GDM1 (cell line): ENCODE measurements around the gene TRAFD1.

ENCODE experiments used
- DNase-seq: peaks from one replicate; lab custom pipeline; 2025; lab: John Stamatoyannopoulos, UW

TRAFD1 gene

DNA sequence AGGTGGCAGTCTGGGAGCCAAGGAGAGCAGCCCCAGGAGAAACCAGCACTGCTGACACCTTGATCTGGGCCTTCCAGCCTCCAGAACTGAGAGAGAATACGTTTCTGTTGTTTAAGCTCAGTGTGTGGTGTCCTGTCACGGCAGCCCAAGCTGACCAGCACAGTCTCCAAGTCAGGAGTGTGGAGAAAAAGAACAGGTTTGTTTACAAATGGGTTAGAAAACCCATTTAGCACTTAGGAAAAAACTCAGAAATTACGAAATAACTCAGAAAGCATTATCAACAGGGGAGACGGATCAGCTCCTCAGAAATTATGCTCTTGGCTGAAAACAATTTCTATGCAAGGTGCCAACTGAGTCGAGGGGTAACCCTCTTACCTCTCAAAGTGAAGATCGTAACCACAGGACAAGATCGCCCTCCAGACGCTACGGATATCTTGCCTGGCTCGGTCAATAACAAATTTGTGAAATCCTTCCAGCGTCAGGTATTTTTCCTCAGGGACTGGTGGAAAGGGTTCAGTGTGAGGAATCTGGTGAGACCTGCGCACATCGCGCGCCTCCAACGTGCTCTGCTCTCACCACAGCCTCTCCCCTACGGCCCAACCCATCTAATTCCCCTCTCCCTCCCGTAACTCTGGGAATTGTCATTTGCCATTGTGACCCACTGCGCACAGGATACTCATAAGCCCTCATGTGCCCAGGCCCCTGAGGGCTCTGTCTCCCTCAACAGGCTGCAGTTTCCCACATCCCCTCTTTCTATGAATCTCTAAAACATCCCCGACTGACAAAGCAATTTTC is 50.2 kb downstream of the TRAFD1 start:
- DNase-seq = no peak

DNA sequence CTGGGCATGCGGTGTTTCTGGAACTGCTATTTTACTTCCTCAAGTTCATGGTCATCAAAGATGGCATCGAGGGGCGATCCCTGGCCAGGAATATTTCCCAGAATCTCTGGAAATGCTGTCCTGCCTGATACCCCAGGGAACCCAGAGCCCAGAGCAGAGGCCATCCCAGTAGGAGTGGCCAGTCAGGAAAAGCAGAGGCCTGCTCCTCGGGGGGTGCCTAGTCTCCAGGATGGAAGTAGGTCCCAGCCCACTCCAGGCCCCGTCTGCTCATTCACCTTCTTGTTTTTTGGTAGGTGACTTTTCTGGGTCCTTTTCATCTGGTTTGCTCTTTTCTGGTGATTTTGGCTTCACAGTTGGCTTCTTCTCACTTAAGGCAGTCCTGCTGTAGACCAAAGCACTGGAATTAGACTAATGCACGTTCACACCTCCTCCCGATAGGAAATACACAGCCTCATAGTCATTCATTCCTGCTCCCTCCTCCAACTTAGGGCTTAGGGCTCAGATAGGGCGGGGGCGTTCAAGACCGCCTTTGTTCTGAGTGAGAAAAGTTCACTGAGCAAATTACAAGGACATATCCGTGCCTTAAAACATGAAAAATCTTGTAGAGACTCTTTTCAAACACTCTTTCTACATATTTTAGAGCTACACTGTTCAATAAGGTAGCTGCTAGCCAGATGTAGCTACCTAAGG is 51.1 kb downstream of the TRAFD1 start:
- no peak for DNase-seq

DNA sequence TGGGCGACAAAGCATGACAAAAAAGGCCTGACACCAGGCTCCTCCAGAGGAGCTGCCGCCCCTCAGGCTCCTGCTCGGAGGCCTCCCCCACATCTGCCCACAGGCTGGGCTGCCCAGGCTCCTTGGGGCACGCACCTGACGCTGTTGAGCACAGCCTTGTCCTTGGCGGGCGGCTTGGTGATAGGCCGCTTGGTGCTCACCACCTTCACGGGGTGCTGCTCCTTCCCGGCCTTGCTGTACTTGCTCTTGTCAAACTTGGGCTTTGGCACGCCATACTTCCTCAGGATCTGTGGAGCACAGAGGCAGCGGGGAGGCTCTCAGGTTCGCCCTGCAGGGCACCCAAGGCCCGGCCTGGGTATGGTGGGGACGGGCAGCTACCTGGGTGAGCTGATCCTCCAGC is 53.4 kb downstream of the TRAFD1 start:
- no peak for DNase-seq

DNA sequence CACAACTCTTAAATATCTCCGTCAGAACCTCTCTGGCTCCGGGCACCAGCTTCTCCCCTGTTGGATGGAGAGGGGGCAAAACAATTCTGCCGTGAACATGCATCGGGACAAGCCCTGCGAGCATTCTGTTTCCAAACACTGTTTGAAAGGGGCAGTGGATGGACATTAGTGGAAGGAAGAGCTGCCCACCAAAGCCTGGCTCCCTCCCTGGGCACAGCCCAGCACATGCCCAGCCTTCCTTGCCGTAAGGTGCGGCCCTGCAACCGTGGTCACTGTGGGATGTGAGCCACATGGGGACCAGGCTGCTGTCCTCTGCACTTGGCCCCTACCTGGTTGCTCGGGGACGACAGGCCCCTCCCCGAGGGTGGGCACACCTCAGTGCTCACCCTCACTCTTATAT is 54.0 kb downstream of the TRAFD1 start:
- no peak for DNase-seq

DNA sequence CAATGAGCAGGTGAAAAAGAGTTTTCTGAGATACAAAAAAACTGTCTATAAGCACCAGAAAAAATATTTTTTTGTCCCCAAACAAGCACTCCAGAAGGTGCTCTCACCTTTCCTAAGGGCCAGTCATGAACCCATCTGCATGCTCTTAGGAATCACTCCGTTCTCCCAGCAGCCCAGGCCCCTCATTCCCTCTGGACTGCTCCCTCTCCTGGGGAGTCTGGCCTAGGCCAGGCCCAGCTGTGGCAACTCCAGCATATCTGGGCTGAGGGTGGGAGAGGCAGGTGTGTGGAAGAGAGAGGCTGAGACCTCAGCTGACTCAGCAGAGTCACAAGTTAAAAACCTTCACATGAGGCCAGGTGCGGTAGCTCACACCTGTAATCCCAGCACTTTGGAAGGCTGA is 54.6 kb downstream of the TRAFD1 start:
- DNase-seq = no peak

DNA sequence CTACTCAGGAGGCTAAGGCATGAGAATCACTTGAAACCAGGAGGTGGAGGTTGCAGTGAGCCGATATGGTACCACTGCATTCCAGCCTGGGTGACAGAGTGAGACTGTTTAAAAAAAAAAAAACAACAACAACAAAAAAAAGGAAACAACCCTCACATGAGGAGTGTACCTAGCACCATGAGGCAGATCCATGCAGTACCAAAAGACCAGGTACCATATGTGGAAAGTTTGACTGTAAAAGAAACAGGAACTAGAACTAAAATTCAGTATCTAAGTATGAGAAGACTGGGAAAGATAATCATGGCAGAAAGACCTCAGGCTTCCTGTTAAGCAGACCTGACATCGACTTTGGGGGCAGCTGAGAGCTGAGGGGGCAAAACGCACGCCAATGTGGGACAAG is 55.1 kb downstream of the TRAFD1 start:
- DNase-seq = no peak

DNA sequence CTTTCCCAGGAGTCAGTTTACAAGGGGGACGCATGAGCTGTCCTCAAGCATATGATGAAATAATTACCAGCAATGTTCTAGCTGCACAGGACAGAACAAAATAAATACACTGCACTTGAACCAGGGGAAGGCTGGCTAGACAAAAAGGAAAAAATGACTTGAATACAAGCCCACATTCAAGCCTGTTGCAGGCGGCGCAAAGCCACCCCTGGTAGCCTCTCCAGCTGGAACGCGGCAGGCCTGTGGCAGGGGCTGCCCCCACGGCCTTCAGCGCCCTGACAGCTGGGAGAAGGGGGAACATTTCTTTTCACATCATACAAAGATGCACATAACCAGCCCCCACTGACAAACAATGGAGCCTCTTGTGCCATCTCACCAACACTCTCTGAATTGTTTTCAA is 57.1 kb downstream of the TRAFD1 start:
- DNase-seq = no peak

DNA sequence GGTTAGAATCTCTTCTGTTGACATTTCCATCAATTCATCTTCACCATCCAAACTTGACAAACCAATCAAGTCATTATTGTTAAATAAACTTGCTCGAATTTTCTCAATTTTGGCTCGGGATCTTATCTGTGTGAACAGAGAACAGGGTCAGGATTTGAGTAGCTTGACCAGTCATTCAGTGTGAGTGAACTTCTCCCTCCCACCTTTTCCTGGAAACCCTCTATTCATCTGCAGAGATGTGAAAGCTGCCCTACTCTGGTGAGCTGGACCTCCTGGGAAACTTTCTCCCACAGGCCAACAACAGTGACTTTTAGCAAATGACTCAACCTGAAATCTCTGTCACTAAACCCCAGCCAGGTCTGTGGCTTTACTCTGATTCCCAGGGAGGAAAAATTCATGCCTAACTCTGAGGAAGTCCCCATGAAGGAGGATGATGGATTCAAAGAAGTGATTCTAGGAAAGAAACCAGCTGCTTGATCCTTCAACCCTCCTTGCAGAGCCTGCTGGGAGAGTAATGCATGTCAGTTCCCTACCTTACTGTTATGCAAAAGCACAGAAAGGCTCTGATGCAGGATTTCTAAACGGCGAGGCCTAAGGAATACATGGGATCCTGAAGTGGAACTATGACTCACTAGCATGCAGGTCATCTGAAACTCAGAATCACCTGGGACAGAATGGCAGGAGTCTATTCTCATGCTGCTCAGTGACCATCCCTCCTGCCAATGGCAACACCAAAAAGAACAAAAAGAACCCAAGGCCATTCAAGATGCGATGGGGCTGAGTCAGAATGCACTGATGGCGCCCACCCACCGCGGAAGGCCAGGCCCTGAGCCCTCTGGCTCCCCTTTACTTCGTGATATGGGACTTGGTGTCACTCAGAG is 58.0 kb downstream of the TRAFD1 start:
- no peak for DNase-seq

DNA sequence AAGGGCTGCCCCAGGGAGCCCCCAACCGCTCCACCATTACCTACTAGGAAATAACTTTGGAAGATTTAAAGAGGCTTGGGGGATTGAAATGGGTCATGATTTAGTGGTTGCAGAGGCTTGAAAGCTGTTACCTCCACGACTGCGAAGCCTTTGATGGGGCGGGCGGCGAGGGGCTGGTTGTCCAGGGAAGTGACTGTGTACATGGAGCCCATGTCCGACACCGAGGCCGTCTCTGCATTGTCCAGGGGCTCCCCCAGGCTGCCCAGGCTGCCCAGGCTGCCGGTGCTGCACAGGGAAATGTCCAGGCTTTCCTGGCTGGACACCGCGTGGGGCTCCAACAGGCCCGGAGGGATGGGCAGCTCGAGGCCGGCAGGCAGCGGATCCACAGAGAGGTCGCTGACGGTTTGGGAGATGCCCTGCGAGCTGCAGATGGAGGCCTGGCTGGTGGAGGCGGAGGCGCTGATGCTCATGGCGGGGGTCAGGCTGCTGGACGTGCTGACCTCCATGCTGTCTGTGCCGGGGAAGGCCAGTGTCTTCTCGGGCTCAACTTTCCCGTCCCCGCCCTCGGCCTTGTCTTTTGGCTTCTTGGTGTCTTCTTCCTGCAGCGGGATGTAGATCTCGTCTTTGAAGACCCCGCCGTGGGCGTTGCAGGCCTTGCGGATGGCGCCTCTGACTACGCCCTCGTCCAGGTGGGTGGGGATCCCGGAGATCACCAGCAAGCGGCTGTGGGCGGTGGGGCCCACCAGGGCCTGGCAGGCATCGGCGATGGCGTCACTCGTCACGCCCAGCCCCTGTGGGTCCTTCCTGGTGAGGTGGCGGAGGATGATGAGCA is 58.9 kb downstream of the TRAFD1 start:
- no peak for DNase-seq

DNA sequence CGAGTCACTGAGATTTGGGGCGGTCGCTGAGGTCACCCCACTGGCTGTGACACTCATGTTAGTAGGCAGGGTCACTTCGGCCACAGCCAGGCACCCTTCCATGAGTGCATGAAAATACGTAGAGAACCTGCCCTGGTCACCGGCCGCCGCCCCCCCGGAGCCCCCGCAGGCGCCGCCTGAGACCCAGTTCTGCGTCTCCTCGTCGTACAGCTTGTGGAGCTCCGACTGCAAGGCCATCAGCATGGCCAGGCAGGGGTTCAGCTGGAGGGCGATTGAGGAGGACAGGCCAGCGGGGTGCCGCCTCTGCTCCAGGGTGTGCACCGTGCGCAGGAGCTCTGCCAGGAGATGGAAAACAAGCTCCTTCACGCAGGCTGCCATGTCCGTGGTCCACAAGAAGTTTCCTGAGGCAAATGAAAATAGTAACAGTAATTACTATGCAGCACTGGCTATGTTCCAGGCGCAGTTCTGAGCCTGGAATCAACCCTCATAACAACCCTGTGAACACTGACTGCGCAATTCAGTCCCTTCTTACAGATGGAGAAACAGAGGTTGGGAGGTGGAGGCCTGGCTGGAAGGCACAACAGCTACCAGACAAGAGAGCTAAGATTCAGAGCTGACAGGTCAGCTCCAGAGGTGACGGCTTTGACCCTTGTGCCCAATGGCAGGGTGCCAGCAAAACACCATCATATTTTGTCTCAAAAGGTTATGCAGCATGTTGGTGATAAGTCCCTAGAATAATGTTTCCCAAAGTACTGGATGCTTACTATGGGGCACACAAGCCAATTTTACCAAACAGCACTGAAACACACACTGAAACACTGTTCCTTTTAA is 59.9 kb downstream of the TRAFD1 start:
- DNase-seq = no peak

DNA sequence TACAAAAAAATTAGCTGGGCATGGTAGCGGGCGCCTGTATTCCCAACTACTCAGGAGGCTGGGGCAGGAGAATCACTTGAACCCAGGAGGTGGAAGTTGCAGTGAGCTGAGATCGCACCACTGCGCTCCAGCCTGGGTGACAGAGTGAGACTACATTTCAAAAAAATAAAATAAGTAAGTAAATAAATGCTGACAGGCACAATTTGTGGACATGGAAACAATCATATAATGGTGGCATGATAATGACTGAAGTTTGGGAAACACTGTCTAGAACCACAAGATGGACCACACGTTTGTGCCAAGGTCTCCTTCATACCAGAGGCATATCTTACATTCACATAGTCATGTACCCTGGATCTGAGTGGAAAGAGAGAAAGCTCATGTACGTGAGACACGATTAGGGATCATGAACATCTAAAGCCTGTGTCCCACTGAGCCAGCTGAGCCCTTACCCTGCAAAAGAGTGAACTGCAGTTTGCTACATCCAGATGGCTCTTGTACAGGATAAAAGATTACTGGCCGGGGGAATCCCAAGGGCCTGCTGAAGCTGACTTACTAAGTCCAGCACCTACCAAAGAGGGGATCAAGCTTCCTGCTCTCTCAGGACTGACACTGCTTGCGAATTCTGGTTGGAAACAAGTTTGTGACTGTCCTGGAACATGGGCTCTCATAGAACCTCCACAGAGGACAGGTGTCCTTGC is 62.9 kb downstream of the TRAFD1 start:
- no peak for DNase-seq

DNA sequence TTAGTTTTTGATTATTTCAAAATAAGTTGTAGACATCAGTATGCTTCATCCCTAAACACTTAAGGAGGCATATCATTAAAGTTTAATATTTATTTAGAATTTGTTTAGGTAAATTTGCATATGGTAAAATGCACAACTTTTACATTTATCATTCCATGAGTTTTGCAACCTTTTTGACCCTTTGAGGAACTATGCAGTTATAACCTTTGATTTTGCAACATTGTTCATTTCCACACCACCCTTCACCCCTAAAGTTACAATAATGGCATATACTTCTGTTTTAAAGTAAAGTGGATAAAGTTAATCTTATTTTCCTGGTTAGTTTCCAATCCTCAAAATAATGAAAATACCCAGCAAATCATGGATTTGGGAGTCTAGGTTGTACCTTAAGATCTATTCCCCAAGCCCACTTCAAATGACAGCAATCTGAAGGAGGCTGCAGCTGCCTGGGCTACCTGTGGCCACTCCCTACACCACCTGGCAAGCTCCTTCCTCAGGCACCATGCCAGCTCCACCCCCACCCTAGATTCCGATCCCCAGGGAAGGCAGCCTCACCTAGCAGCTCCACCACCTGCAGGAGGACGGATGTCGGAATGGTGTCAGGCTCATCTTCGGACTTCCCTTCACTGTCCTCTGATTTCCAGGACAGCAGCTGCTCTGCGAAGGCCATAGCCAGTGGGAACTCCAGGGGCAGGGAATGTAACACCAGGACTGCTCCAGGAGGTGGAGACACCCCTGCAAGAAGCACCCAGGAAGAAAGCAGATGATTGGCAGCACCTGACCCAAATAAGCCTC is 65.1 kb downstream of the TRAFD1 start:
- DNase-seq = no peak

DNA sequence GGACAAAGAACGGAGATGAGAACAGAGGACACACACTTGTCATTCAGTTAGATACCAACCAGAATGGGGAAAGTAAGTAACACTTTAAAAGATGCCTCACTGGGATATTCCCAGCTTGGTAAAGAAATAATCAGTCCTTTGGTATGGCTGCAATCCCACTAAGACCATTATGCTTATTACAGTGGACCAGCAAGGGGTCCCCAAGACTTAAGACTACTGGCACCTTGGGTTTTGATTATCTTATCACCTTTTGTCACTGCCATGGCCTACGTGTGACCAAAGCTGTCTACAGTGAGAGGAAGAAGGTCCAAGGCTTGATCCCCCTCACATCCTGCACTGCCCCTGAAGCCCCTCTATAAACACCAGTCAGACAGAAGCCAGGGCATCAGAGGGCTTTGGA is 65.8 kb downstream of the TRAFD1 start:
- no peak for DNase-seq

DNA sequence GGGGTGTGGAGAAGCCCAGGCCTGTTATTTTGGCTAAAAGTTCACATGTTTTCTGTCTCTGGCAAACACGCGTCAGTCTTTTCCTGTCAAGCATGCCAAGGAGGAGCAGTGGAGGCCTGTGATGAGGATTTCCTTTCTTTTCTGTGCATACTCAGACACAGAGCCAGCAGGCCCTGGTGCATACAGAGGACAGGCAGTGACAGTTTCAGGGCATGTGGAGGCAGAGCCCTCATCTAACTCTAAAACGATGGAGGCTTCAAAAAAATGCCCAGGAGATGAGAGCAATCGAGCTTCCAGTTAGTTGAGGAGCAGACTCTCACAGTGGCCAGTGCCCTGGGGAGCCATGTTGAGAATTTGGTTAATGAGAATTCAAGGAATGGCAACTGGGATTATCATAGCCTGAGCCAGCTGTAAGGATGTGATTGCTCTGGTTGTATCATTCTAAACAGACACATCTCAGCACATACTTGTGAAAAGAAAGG is 66.5 kb downstream of the TRAFD1 start:
- no peak for DNase-seq

DNA sequence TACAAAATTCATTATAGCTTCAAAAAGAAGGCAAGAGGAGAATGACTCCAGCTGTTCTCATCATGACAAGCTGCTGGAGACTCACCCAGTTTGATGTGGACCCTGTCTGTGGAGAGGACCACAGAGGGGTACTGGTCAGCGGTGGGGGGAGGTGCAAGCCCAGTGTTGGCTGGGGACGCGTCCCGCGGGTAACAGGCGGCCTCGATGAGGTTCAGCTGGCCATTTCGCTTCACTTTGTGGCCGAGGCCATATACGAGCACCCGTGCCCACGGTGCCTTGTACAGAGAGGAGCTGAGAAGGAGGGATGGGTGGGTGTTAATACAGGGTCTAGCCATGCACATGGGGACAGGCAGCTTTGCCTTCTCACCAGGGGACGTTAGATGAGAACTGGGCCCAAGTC is 67.1 kb downstream of the TRAFD1 start:
- DNase-seq = no peak

DNA sequence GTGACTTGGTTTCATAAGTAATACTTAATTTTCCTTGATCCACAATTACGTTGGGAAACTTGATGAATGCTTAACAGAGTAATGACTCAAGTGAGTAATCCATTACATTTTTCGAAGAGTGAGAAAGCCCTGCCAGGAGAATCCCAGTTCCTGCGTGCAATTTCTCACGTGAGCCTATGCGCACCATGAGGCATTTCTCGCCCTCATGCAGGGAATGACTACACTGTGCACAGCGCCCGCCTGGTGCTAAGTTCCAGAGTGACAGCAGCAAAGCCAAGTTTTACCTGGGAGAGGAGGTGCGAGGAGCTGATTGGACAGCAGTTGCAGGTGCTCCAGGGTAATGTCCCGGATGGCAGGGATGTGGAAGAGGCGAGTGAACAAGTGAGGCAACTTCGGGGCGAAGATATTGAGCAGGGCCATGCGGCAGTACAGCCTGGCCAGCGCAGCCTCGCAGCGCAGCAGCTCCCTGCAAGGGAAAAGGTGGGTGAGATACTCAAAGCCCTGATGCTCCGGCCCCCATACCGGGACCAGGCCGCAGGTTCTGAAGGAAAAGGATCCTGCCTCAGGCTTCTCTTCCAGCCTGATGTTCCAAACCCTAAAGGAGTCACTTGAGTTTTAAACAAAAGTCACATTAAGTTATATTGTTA is 69.4 kb downstream of the TRAFD1 start:
- no peak for DNase-seq

DNA sequence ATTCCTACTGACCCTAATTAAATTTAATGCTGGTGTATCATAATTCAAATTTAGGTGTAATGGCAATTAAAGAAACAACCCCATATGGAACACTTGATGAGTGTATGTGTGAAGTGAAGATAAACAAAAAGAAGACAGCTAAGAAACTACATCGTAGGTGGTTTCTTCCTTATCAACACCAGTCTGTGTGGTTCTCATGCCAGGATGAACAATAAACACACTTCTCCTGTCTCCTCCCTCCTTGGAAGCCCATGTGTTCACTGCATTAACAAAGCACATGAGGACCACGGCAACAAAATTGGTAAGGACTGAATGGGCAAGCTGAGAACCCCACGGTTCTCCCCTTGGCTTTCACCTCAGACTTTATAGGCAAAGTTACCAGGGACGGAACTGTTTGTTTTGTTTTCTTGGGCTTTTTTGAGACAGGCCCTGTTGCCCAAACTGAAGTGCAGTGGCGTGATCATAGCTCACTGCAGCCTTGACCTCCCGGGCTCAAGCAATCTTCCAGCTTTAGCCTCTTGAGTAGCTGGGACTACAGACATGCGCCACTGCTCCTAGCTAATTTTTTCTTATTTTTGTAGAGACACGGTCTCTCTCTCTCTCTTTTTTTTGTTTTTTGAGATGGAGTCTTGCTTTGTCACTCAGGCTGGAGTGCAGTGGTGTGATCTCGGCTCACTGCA is 71.0 kb downstream of the TRAFD1 start:
- DNase-seq = no peak

DNA sequence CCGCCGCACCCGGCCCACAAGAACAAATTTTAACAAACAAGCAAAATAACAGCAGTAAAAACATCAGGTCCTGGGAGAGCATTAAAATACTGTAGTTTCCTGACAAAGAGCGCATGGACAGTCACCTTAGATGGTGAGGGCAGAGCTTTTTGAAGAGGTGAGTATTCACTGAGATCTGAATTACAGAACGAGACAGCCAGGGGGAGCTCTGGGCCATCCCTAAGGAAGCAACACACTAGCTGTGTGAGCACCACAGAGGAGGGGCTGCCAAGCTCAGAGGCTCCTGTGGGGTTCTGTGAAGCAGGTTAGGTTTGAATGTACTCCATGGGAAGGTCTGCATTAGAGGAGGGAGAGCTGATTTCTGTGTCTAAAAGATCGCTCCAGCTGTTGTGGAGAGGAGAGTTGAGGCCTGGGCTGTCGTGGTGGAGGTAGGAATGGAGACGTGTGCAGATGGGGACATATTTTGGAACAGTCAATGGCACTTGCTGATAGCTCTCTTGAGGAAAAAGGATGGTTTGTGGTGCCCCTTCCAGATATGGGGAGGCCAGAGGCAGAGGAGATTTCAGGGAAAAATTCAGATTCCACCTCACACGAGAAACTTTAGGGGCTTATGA is 72.9 kb downstream of the TRAFD1 start:
- DNase-seq = peak; percentile 53
